GM21576 (cell line): Measurements from ENCODE around the gene WDR36.
"Not testable (repeated sequence)": the region's sequence is repeated elsewhere in the genome, so short reads cannot be mapped to it uniquely, and the experiment has no call there.

Experiments used
- ATAC-seq: cut with Tn5 transposase; IDR thresholded peaks from one replicate; pipeline ENCODE4 v1.9.1; 2021; ENCODE audit warnings: mild to moderate bottlenecking, moderate library complexity; ENCODE audit not compliant: unreplicated experiment

Gene WDR36

DNA sequence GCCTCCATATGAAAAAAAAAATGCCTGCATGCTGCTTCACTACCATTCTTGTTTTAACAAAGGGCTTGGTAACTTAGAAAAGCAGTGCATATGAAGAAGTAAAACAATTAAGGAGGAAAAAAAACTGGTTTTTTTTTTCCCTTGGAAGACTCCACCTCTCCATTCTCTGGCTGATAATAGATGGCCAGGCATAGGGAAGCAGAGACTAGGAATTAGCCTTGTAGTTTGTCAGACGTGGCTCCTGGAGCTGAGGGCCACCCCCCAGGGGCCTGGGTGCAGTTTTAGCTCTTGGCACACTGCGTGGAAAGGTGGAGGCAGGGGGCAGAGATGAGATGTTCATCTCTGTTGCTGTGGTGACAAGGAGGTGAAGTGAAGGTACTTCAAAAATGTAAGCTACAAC lies 42.7 kb downstream of the WDR36 start:
- no peak for ATAC-seq

DNA sequence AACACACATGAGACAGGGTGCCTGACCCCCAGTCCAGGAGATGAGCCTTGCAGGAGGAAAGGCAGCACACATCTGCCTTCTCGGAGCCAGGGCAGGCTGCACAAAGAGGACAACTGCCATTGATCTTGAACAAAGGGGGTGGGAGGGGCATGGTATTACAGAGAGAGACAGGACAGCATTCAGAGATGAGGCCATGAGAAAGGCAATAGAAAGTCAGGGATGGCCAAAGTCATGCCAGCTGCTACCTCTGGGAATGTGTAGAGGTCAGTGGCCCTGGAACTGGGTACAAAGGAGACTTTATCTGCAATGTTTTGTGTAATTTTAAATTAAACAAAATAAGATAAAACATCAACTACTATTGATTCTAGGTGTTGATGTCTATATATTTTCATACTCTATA lies 43.2 kb downstream of the WDR36 start:
- ATAC-seq, result no peak

DNA sequence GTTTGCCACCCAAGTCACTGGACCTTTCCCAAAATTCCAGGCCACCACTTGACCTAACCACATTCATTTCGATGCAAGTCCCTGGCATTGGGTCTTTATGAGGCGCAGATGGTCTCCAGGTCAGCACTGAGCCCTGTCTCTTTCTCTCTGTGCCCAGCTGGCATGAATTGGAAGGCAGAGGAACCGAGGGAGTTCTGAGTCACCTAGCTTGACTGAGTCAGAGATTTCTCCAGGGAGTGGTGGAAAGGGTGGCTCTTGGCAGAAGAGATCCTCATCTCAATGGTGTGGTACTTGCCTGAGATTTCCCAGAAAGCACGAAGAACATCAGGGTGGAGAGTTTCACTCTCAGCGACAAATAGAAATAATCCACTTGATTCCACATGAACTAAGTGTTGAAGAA lies 43.8 kb downstream of the WDR36 start:
- no peak for ATAC-seq

DNA sequence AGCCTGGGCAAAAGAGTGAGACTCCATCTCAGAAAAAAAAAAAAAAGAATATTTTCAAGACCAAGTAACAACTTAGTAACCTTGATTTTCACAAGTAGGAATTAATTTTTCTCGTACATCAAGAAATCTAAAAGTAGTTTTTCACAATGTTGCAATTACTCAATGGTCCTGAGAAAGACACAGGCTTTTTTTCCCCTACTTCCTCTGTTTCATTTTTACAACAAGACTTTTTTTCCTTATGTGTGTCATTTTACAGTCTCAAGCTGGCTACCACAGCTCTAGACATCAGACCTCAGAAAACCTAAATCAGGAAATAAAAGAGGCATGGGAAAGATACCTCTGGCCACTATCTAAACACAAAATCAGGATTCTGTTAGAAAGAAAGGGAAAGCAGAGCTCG lies 45.9 kb downstream of the WDR36 start:
- no peak for ATAC-seq

DNA sequence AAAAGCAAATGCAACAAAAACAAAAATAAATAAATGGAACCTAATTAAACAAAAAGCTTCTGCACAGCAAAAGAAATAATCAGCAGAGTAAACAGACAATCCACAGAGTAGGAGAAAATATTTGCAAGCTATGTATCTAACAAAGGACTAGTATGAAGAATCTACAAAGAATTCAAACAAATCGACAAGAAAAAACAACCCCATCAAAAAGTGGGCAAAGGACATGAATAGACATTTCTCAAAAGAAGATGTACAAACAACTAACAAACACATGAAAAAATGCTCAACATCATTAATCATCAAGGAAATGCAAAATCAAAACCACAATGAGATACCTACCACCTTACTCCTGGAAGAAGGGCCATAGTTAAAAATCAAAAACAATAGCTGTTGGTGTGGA lies 49.3 kb downstream of the WDR36 start:
- not testable (repeated sequence) for ATAC-seq

DNA sequence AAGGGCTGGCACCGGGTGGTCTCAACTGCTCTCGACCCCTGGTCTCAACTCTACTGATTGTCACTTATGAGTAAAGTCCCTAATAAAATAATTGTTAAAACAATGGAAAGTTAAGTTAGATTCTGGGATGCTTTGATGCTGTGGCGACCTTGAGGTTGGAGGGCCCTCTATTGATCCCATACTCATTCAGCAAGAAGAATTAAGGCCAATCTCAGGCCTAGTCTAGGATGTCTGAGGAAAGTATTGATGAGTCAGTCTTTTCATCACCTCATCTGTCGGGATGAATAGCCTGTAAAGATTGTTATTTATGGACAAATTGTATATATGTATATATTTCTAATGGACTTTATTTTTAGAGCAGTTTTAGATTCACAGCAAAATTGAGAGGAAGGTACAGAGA lies 50.8 kb downstream of the WDR36 start:
- no peak for ATAC-seq

DNA sequence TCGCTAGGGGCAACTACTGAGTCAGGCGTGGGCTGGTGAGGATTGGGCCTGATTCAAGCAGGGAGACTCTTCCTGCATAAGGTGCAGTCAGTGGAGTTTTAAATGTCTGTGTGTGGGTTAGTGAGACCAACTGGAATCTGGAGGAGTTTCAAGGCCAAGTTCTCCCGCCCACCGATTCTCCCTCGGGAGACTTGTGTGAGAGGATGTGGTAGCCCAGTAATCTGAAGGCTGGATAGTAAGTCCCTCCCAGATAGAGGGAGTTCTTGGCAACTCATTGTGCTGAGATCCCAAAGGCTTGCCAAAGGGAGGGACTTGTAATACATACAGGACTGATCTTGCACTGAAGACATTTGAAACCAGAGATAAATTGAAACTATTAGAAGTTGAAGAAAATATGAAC lies 51.8 kb downstream of the WDR36 start:
- peak; percentile 18 for ATAC-seq

DNA sequence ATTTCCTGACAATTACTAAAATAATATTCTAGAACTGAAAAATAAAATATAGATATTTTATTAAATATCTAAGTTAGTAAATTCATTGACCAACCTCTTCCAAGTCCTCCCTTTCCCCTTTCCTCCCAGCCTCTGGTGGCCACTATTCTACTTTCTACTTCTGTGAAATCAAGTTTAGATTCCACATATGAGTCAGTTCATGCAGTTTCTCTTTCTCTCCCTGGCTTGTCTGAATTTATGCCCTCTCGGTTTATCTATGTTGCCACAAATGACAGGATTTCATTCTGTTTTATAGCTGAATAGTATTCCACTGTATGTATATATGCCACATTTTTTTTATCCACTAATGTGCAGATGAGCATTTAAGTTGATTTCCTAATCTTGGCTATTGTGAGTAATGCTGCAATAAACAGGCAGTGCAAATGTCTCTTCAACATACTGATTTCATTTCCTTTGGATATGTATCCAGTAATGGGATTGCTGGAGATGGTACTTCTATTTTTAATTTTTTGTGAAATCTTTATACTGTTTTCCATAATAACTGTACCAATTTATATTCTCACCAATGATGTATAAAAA lies 52.3 kb downstream of the WDR36 start:
- ATAC-seq, result peak; percentile 96

DNA sequence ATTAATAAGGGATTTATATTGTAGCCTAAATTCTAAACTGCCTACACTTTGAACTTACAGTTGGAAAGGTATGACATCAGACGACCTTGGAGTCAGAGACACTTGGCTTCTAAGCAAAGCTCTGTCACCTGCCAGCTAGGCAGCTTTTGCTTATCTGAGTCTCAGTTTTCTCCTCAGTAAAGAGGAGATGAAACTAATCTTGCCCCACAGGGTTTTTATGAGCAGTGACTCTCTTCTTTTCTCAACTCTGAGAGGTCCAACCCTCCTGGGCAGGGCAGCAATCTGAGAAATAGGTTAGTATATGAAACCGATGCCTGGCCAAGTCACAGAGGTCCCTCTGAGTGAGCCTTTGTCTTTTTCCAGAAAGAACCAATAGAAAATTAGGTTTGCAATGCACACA lies 53.9 kb downstream of the WDR36 start:
- no peak for ATAC-seq

DNA sequence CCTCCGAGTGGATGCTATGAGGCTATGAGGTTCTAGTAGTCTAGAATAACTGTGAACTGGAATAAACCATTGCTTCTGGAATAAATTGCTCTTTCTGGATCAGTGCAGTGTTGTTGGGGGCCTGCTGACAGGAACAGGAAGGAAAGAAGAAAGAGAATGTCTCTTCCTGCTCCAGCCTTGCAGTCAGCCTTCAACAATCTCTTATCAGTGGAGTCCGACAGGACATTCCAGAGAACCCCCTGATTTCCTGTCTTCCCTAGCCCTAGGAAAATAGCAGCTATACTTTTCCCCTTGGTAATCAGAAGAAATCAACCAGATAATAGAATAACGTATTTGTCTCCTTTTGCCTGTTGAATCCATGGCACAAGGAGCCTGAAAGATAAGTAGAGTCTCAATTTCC lies 55.4 kb downstream of the WDR36 start:
- no peak for ATAC-seq

DNA sequence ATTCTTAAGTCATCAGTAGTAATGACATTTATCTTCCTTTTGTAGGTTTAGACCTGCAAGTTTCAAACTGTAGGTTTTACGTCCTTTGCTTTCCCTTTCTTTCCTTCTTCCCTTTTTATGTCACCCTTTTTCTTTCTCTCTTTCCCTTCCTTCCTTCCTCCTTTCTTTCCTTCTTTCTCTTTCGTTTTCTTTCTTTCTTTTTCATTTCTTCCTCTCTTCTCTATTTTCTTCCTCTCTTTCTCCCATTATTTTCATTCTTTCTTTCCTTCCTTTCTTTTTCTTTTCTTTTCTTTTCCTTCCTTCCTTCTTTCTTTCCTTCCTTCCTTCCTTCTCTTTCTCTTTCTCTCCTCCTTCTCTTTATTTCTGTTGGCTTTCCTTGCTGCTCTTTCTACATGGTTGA lies 59.9 kb downstream of the WDR36 start:
- no peak for ATAC-seq

DNA sequence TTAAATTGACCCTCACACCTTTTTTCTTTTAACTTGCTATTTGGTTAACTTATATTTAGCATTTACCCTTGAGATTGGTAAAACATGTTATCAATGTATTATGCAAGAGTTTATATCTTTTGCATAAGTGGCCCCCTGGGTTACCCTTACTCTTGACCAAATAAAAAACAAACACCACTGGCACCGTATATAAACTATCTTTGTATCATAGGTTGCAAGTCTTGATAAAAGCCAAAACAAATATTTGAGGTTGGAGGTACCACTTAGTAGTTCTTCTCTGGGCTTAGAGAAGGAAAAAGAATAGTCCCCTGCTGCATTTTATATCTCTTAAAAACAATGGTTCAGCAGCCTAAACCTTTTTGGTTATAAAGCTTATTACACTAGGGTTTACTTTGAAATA lies 61.3 kb downstream of the WDR36 start:
- ATAC-seq, result no peak

DNA sequence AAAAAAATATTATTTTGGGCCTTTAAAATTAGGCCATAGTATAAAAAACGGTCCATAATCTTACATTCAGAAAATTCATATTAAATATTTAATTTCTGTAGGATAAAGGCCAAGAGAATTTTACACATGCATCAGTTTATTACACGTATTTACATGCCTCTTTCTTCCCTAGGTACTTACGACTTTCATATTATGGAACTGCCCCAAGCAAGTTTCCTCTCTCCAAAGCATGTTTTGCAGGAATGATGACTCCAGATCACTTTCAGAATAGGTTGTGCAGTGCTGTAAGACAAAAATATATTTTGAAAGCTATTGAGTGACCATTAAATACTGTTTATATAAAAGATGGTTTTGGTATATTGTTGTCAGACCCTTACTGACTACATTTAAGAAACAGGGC lies 61.8 kb downstream of the WDR36 start:
- ATAC-seq, result no peak

DNA sequence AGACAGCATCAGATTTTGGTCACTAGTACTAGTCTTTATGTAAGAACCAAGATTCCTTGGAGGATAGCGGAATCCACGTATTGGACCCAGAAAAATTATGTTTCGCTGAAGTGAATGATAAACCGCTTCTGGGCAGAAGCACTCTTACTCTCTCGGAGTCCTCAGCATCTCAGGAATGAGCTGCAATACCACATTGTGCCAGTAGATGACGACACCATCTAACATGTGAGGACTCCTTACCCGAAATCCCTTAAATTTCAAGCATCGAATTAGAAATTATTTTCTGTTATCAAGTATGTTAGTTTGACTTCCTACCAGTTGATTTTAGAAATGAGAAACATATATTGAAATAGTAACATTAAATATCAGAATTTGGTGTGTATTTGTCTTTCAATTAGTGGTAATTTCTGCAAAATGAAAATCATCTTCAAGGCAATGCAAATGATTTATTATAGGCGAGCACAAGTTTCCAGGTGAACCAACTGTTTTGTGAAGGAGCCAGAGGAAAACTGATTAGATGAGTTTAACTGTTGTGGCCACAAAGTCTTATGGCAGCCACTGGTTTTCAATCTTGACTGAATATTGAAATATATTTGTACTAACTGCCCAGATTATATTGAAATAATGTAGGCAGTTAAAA lies 66.1 kb downstream of the WDR36 start:
- ATAC-seq, result peak; percentile 69

DNA sequence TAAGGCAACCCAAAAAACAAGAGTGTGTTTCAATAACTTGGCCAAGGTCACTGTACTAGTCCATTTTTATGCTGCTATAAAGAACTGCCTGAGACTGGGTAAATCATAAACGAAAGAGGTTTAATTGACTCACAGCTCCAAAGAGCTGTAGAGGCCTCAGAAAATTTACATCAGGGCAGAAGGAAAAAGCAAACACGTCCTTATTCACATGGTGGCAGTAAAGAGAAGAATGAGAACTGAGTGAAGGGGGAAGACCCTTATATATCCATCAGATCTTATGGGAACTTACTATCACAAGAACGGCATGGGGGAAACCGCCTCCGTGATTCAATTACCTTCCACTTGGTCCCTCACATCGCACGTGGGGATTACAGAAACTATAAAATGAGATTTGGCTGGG lies 67.7 kb downstream of the WDR36 start:
- no peak for ATAC-seq

DNA sequence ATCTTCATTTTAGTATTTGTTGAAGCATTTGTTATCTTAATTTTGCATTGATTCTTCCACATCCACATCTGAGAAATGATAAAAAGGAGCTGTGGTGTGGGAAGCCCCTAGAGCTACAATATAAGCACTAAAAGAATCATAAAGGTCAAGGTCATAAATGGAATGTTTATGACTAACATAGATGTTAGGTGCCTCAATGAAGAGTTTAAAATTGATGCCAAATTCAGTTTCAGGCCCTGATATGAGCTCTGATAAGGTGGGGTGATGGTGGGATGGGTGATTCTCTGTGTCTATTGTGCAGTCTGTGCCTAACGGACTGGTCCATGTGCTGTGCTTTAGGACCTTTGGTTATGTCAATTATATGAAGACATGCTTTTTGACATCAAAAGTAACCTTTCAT lies 70.9 kb downstream of the WDR36 start:
- ATAC-seq, result no peak

DNA sequence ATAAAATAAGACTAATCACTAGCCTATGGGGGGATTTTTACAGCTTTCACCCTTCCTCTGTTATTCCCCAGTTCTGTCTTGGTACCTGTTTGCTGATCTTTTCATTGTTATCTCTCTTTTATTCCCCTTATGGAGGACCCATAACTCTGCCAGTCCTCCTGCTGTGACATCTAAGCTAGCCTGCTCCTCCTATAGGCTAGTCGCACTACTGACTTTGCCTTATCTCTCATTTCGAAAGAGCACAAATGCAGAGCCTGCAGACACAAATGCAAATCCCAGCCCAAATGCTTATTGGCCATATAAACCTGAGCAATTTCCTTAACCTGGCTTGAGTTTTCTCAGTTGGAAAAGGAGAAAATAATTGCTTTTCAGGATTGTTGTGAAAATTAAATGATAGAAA lies 72.9 kb downstream of the WDR36 start:
- ATAC-seq, result no peak

DNA sequence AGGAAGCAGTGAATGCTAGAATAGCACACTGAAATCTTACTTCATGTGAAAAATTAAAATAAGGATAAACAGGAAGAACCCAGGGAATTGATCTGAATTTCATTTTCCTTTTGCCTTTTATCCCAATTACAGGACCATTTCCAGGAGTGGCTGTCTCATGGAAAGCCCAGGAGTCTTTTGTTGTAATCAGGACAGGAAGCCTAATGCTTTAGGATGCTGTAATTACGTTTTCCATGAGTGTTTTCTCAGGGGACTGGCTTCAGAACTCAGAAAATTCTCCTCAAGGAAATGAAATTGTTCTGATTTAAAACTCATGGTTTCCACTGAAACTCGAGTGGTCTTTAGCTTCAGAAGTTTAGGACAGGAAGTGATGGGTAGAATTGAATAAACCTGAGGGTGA lies 75.4 kb downstream of the WDR36 start:
- ATAC-seq, result no peak

DNA sequence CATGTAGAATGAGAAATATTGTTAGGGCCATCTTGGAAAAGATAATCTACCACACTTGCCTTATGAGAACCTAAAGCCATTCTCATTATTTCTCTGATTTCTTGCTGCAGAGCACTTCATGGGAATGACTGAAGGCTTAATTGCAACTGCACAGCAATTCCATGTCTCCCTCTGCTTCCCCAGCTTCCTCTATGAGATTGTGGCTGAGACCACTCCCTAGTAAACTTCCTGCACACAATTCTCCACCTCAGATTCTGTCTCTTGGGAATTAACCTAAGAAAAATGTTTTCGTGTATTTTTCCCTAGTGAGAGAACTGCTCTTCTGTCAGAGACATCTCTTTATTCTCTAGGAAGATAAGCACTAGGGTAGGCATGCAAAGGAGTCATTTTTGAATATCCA lies 76.5 kb downstream of the WDR36 start:
- no peak for ATAC-seq

DNA sequence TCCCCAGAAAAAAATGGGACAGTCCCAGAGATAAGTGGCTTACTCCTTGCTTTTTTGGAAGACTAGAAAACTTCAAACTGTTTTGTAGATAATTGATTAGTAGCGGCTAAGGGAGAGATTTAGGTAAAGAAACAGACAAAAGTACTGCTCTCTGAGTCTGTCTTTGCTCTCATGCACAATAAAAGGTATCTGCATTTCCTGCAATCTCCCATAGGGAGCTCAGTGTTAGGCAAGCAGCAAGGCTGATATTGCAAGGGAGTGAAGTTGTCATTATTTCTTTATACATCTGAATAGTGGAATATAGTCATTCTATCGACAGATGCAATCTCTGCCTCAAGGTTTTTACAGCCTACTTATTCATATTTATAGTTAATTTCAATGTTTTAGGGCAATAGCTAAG lies 77.1 kb downstream of the WDR36 start:
- no peak for ATAC-seq

DNA sequence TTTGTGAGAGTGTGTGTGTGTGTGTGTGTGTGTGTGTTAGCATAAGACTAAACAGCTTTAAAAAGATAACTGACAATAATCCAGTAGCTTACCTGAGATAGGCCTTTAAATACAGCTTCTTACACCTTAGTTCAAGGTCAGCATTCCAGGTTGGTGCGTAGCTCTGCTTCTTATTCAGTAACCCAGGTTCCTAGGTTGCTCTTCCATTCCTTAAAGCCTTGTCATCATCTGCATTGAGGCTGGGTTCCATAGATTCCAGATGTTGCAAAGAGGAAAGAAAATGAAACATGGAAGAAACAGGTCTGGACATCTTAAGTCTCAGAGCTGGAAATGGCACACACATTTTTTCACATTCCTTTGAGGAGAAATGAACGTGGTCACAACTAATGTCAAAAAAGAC lies 78.1 kb downstream of the WDR36 start:
- ATAC-seq, result no peak

DNA sequence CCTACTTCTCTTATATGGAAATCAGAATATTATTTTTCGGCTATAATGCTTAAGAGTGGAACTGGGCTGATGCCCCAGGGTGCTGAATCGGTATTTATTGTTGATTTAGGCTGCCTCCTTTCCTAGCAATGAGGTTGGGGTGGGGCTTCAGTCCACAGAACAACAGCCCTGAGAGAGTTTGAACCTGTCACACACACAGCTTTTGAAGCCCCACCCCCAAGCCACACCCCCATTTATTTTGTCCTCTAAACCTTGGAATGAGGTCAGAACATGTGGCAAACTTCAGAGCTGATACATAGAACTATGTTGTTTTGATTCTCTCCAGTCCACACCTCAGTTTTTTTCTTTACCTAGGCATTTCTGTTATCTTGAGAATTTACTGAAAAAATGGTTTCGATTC lies 80.4 kb downstream of the WDR36 start:
- no peak for ATAC-seq

DNA sequence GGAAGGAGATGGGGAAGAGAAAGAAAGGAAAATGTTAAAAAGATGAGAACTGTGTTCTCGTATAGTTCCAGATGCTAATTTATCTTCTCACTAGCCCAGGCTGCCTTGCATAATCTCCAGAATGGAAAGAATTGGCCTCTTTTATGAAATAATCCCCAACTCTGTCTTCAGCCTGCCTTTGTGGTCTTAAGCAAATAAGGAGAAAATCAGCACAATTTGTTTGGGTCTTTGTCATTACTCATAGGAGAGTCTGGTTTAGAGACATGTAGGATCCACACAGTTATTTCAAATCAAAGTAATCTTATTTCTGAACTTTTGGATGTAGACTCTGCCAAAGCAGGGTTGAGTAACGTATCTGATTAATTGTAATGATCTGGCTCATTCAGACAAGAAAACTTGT lies 81.3 kb downstream of the WDR36 start:
- no peak for ATAC-seq
